ENCODE measurements around the gene PSME3. TPM values are rescaled to one million over a fixed set of nuclear protein-coding genes. Genes with fewer than 3 reads are reported as not detected.
"Not testable (repeated sequence)": the region's sequence is repeated elsewhere in the genome, so short reads cannot be mapped to it uniquely, and the experiment has no call there.

Gene PSME3
- polyA plus RNA-seq, 3 donors, result 109 to 116 (median 114) TPM

DNA sequence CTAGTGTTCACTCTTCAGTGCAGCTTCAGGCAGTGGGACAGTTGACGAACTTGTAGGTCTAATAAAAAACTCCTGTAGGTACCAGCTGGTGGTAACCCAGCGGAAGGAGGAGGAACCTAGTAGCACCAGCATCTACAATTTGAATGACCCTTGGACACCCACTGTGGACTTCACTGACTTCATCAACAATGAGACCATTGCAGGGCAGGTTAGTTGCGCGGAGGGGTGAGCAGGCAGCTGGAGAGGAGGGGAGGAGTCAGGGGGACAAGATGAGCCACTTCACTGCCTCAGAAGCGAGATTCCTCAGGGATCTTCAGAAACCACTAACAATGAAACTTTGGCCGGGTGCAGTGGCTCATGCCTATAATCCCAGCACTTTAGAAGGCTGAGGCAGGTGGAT, 40.1 kb downstream of the PSME3 start:
- DNase-seq (ENCODE audit: low read depth in 3 of 3, low spot score in 2 of 3), result no peak

DNA sequence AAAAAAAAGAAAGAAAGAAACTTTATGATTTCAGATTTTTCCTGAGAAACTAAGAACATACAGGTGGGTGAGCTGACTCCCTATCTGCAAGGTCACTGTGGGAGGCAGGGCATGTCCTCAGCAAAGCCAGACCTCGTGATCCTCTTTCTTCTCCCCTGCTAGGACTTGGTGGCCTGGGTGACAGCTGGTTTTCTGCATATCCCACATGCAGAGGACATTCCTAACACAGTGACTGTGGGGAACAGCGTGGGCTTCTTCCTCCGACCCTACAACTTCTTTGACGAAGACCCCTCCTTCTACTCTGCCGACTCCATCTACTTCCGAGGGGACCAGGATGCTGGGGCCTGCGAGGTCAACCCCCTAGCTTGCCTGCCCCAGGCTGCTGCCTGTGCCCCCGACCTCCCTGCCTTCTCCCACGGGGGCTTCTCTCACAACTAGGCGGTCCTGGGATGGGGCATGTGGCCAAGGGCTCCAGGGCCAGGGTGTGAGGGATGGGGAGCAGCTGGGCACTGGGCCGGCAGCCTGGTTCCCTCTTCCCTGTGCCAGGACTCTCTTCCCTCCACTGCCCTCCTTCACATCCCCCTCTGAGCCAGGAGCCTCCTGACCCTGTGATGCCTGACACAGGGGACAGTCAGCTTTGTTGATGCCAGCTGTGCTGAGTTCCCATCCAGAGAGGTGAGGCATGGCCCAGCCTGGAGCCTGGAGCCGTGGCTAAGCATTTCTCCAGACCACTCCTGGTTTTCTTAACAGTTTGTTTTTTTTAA, 40.9 kb downstream of the PSME3 start:
- DNase-seq (ENCODE audit: low read depth in 3 of 3, low spot score in 2 of 3), result not testable (repeated sequence)

DNA sequence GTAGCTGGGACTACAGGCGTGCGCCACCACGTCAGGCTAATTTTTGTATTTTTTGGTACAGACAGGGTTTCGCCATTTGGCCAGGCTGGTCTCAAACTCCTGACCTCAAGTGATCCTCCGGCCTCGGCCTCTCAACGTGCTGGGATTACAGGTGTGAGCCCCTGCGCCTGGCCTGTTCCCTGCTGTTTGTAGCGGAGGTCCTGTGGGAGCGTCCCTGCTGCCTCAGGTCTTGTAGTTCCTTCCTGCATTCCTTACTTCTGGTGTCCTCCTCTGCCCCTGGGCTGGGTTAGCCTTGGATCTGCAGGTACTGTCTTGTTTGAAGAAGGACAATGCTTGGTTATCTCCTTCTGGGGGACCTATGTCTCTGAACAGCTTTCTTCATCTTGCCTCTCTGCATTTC, 43.8 kb downstream of the PSME3 start:
- no peak for DNase-seq (ENCODE audit: low read depth in 3 of 3, low spot score in 2 of 3)

DNA sequence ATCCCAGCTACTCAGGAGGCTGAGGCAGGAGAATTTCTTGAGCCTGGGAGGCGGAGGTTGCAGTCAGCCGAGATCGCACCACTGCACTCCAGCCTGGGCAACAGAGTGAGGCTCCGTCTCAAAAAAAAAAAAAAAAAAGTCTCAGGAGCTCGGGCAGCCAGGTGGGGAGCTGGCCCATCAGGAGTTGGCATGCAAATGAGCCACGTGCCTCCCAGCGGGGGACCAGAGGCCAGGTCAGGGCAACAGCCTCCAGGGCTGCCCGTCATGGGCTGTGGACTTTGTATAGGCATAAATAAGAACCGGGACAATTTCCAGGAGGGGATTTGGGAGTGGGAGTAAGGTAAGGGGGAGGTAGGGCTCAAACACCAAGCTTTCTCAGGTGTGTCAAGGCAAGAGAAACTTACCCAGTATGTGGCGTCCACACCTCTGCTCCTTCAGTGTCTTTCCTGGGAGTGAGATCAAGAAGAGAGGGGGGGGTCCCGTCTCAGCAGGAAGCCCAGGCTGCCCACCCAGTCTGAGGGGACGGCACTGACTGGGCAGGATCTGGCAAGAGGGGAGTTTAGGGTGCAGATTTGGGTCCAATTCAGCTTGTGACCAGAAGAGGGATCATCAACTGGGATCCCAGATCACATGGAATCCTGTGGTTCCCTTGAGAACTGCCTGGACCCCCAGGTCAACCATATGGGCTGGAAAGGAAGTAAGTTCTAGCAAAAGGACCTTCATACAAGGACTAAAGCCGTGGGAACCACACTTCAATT, 45.1 kb downstream of the PSME3 start:
- no peak for DNase-seq (ENCODE audit: low read depth in 3 of 3, low spot score in 2 of 3)

DNA sequence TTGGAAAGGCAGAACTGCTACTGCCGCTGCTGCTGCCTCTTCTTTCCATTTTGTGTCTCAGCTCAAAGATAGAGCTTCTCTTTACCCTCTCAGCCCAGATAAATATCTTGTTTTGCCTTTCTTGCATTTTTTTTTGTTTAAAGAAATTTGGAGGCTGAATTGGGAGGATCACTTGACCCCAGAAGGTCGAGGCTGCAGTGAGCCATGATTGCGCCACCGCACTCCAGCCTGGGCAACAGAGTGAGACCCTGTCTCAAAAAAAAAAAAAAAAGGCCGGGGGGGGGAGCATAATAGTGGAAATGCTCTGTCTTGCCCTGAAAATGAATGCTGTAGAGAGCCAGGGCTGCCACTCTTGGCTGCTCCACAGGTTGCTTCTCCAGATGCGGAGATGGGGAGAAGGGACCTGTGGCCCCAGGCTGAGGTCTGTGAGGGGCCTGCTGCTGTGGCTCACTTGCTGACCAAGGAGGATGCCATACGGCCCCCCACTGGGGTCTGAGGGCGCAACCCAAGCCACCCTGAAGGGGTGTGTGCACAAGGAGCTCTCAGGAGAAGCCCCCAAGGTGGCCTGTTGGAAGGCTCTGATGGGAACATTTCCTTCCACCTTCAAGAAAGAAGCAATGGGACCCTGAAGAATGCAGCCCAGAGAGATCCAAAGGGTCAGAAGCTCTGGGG, 45.9 kb downstream of the PSME3 start:
- DNase-seq (ENCODE audit: low read depth in 3 of 3, low spot score in 2 of 3), result no peak

DNA sequence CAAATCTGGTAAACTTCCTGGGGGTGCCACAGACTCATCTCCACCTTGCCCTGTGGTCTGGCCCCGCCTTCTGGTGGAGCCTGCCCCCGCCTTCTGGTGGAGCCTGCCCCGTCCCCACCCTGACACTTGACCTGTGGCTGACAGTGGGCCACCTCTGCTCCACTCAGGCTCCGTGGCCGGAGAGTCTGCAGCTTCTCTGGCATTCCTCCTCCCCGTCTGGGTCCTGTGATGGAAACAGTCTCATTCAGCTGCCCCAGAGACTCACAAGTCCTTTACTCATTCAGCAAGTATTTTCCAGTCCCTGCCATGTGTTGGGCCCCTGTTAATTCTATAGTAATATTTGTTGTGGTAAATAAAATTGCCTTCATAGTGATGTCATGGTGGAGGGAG, 46.4 kb downstream of the PSME3 start:
- no peak for DNase-seq (ENCODE audit: low read depth in 3 of 3, low spot score in 2 of 3)

DNA sequence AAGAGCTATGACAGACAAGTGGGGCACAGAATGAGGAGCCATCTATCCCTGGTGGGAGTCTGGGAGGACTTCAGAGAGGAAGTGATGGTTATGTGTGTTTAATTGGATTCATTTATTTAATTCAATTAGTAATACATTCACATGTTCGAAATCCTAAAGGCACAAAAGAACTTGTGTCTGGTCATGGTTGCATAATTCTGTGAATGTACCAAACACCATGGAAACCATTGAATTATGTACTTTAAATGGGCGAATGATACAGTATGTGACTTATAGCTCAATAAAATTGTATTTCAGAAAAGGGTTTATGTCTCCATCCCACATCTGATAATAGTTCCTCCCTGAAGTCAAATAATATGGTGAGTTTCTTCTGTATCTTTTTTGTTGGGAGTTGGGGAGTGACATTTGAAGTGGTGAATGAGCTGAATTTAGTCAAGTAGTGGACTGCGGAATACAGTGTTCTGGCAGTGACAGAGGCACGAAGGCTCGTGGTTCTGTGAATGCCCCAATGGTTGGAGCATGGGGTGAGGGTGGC, 47.6 kb downstream of the PSME3 start:
- no peak for DNase-seq (ENCODE audit: low read depth in 3 of 3, low spot score in 2 of 3)

DNA sequence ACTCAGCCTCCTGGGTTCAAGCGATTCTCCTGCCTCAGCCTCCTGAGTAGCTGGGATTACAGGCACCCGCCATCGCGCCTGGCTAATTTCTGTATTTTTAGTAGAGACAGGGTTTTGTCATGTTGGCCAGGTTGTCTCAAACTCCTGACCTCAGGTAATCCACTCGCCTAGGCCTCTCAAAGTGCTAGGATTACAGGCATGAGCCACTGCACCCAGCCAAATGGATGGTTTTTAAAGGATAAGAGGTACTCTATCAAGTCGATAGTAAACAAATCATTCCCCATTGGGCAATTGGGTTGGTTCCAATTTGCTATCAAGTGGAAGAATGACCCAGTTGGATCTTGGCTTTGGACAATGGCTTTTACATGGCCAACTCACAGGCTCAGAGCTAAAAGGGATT, 48.5 kb downstream of the PSME3 start:
- DNase-seq (ENCODE audit: low read depth in 3 of 3, low spot score in 2 of 3), result not testable (repeated sequence)

DNA sequence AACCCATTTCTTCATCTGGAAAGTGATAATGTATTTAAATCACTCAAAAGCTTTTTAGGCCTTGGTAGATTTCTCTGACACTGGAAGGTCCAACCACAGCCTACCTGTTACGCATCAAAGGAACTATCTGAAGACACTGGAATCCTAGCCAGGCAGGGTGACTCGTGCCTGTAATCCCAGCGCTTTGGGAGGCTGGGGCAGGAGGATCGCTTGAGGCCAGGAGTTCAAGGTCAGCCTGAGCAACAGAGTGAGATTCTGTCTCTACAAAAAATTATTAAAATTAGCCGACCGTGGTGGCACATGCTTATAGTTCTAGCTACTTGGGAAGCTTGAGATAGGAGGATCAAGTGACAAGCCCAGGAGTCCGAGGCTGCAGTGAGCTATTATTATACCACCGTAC, 49.0 kb downstream of the PSME3 start:
- DNase-seq (ENCODE audit: low read depth in 3 of 3, low spot score in 2 of 3), result no peak

DNA sequence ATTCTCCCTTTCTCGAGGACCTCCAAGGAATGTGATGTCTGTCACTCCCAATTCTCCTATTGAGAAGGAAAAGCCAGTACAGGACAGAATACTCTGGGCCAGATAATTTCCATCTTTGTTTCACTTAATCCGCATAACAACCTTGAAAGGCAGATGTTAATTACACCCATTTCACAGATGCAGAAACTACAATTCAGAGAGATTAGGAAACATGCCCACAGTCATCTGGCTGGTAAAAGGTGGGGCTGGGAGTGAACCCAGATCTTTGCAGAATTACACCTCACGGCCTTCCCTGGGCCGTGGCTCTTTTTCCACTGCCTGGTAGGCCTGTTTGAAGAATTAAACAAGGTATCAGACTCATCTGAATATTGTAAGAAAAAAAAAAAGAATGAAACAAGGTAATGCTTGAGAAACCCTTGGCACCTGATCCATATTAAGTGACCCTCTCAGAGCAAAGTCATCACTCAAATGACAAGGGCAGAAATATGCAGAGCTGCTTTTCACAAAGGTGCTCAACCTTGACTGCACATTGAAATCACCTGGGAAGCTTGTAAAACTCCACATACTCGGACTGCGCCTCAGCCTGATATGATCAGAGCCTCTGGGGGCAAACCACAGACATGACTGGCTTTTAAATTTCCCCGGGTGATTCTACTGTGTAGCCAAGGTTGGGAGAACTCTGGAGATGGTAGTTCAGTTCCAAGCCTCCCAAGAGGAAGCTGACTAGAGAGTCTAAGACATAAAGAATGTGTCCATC, 50.8 kb downstream of the PSME3 start:
- DNase-seq (ENCODE audit: low read depth in 3 of 3, low spot score in 2 of 3), result no peak

DNA sequence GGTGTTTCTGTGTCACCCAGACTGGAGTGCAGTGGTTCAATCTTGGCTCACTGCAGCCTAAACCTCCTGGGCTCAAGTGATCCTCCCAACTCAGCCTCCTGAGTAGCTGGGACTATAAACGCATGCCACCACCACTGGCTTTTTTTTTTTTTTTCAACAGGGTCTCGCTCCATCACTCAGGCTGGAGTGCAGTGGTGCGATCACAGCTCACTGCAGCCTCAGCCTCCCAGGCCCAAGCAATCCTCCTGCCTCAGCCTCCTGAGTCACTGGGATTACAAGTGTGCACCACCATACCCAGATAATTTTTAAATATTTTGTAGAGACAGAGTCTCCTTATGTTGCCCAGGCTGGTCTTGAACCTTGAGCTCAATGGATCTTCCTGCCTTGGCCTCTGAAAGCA, 52.6 kb downstream of the PSME3 start:
- DNase-seq (ENCODE audit: low read depth in 3 of 3, low spot score in 2 of 3), result not testable (repeated sequence)

DNA sequence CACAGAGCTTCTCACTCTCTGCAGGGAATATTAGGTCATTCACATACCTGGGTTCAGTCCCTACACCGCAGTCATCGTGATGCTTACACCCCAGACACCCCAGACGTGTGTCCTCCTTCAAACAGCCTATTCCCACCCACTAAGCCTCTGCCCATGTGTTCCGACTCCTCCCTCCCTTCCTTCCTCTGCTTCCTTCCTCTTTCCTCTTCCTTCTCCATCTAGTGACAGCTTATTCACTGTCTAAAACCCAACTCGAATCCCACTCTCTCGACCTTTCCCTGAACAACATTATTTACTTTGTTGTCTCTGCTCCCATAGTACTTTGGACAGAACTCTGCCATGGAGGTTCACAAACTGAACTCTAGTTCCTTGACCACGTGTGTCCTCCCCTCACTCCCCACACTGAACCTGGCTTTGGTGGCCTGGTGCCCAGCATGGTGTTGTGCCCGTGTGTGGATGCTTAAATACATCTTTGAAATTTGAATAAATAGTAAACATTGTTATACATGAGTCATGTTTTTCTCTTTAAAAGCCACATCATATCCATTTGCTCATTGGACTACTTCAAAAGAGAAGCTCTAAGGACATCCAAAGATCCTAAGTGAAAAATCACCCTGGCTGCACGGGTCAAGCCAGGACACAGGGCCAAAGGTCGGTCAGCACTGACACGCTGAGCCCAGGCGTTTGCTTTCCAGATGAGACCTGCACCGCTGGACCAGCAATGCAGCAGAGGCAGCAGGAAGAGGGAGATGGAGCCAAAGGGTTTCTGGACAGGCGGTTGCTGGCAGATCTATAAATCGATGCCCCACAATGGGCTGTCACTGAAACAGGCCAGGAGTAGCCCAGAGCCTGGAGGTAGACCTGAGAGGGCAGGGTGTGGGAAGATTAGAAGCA, 53.3 kb downstream of the PSME3 start:
- no peak for DNase-seq (ENCODE audit: low read depth in 3 of 3, low spot score in 2 of 3)

DNA sequence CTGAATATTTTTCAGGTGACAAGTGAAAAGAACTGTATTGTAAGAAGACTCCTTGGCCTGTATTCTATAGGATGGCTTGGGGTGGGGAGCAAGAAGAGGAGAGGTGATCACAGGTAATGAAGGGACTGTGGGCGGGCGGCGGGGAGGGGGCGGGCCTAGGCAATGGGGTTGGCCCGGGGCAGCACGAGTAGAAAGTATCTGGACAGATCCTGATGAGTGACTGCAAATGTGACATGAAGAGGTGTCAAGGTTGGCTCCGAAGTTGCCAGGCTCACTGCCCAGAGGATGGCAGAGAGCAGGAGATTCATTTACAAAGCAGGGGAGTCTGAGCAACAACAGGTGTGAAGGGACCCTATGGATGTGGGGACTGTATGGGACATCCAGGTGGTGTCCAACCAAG, 56.6 kb downstream of the PSME3 start:
- no peak for DNase-seq (ENCODE audit: low read depth in 3 of 3, low spot score in 2 of 3)

DNA sequence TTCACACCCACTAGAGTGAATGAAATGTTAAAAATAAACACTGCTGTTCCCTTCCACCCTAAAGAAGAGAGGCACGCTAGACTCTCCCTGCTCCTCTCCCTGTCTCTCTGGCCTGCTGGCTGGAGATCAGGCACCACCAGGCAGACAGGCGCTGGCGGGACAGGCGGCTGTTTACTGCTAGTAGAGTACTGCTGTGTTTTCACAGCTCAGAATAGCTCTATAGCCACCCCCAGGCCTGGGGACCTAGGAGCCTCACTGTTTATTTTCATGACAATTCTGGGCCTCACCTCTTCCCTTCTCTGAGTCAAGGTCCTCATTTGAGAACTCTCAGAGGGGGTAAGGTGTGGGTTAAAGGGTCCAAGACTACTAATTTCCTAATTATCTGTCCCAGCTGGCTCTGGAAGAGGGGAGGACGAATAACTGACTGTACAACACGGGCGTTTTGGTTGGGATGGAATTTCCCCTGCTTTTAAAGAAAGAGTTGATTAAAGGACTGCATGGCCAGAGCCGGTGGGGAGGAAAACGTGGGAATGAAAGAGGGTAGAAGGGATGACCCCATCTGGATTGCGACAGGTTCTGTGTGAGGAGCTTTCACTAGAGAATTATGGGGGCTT, 58.4 kb downstream of the PSME3 start:
- no peak for DNase-seq (ENCODE audit: low read depth in 3 of 3, low spot score in 2 of 3)

DNA sequence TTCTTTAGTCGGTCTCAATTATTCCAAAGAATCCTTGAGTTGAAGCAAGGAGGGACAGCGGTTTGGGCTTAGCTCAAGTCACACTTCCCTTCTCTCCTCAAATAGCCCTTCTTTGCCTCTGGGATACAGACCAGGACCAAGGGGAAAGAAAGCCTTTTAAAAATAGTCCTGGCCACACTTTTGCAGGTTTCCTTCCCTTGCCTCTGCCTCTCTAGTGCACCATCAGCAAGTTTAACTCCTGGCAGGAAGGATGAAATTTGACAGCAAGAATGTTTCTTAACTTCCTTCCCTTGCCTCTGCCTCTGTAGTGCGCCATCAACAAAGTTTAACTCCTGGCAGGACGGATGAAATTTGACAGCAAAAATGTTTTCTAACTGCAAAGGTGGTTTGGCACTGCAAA, 60.2 kb downstream of the PSME3 start:
- DNase-seq (ENCODE audit: low read depth in 3 of 3, low spot score in 2 of 3), result no peak
